Measurements from ENCODE around the gene YIPF3. TPM values are rescaled to one million over a fixed set of nuclear protein-coding genes. Genes with fewer than 3 reads are reported as not detected.
"Not testable (repeated sequence)": the region's sequence is repeated elsewhere in the genome, so short reads cannot be mapped to it uniquely, and the experiment has no call there.

The YIPF3 gene
- total RNA-seq, 1 experiment from 2014 or later: 89.7 TPM

GRCh38 chr6:43499028-43499815, 17.5 kb downstream of the YIPF3 start:
- peaks cover 4% of the 10 kb centered on the region; the same call in 1 of the 2 replicates for H3K4me1 ChIP-seq (ENCODE audit: insufficient read depth, low read length)
- no peaks in the 10 kb centered on the region for H3K27me3 ChIP-seq (ENCODE audit: low read length)
- H4K20me1 ChIP-seq (ENCODE audit: low read length): 0 out of 2 replicates have a peak, but pooled peaks cover 7% of the 10 kb centered on the region
- H3K36me3 ChIP-seq (ENCODE audit: low read depth, low read length): peaks cover 14% of the 10 kb centered on the region
- no peak overlapping the region for H2AFZ ChIP-seq (ENCODE audit: low read length)
- POLR2A ChIA-PET (ENCODE audit: unreplicated experiment): no interaction called here
- H3F3A ChIP-seq (ENCODE audit: low read length, unreplicated experiment): no peaks in the 10 kb centered on the region
- no peak overlapping the region for H3K9ac ChIP-seq (ENCODE audit: low read length)
- DNase-seq (no peak), ATAC-seq (no peak)
- TF ChIP-seq CTCF (conservative IDR thresholded peaks at IDR 0.05; ENCODE audit: low read depth, low read length) (no peak), EZH2phosphoT487 (IDR thresholded peaks at IDR 0.05; ENCODE audit: borderline replicate concordance, low read length) (no peak), EZH2 (IDR thresholded peaks at IDR 0.05; ENCODE audit: low read length, unreplicated experiment) (no peak)
- no peak overlapping the region for H3K27ac ChIP-seq (ENCODE audit: low read length)
- no peaks in the 10 kb centered on the region for H3K9me3 ChIP-seq (ENCODE audit: low read length)
- H3K4me3 ChIP-seq (ENCODE audit: low read length): no peak overlapping the region
- no peak overlapping the region for H3K4me2 ChIP-seq (ENCODE audit: low read length)
- intact Hi-C loops (cut with micrococcal nuclease): no loop called here
- H3K9me2 ChIP-seq (replicated peaks; ENCODE audit: low read length): no peaks in the 10 kb centered on the region
- CTCF ChIA-PET: no interaction called here
- peaks cover 10% of the 10 kb centered on the region; the same call in 1 of the 2 replicates for H3K79me2 ChIP-seq (ENCODE audit: low read length)
- BruUV-seq (replicated peaks): no TSS peak

- H2AFZ ChIP-seq (ENCODE audit: low read length); H3K9me3 ChIP-seq (ENCODE audit: low read length); BruUV-seq (replicated peaks); DNase-seq; H3K4me1 ChIP-seq (ENCODE audit: insufficient read depth, low read length); H3K4me2 ChIP-seq (ENCODE audit: low read length); H3K27ac ChIP-seq (ENCODE audit: low read length); H3K4me3 ChIP-seq (ENCODE audit: low read length); H3K27me3 ChIP-seq (ENCODE audit: low read length); CTCF ChIA-PET; intact Hi-C loops (cut with micrococcal nuclease); H3F3A ChIP-seq (ENCODE audit: low read length, unreplicated experiment); H3K9me2 ChIP-seq (replicated peaks; ENCODE audit: low read length); POLR2A ChIA-PET (ENCODE audit: unreplicated experiment); H3K9ac ChIP-seq (ENCODE audit: low read length); ATAC-seq; H4K20me1 ChIP-seq (ENCODE audit: low read length): not testable (repeated sequence)
- Histone ChIP-seq H3K79me2 (ENCODE audit: low read length) (peaks cover 19% of the 10 kb centered on the region), H3K36me3 (ENCODE audit: low read depth, low read length) (peaks cover 14% of the 10 kb centered on the region)
These were observed 18.4 kb downstream of the YIPF3 start for GRCh38 chr6:43498291-43498690.

- no peak overlapping the region for H3K4me2 ChIP-seq (ENCODE audit: low read length)
- peaks cover 23% of the 10 kb centered on the region for H3K79me2 ChIP-seq (ENCODE audit: low read length)
- H3K4me3 ChIP-seq (ENCODE audit: low read length): no peak overlapping the region
- no peaks in the 10 kb centered on the region for H3F3A ChIP-seq (ENCODE audit: low read length, unreplicated experiment)
- intact Hi-C loops (cut with micrococcal nuclease): no loop called here
- H3K4me1 ChIP-seq (ENCODE audit: insufficient read depth, low read length): peaks cover 4% of the 10 kb centered on the region; the same call in 1 of the 2 replicates
- no peak overlapping the region for H3K27ac ChIP-seq (ENCODE audit: low read length)
- H3K27me3 ChIP-seq (ENCODE audit: low read length): no peaks in the 10 kb centered on the region
- H3K36me3 ChIP-seq (ENCODE audit: low read depth, low read length): peaks cover 11% of the 10 kb centered on the region
- H3K9me3 ChIP-seq (ENCODE audit: low read length): no peaks in the 10 kb centered on the region
- ChIA-PET CTCF (no interaction called here), POLR2A (ENCODE audit: unreplicated experiment) (no interaction called here)
- DNase-seq (no peak), ATAC-seq (no peak)
- H3K9me2 ChIP-seq (replicated peaks; ENCODE audit: low read length): no peaks in the 10 kb centered on the region
- no peak overlapping the region for H3K9ac ChIP-seq (ENCODE audit: low read length)
- BruUV-seq (replicated peaks): no TSS peak
- no peak overlapping the region for H2AFZ ChIP-seq (ENCODE audit: low read length)
- 0 out of 2 replicates have a peak, but pooled peaks cover 7% of the 10 kb centered on the region for H4K20me1 ChIP-seq (ENCODE audit: low read length)
- TF ChIP-seq CTCF (conservative IDR thresholded peaks at IDR 0.05; ENCODE audit: low read depth, low read length): no peak
- no peak for TF ChIP-seq EZH2 (IDR thresholded peaks at IDR 0.05; ENCODE audit: low read length, unreplicated experiment)
- no peak for TF ChIP-seq EZH2phosphoT487 (IDR thresholded peaks at IDR 0.05; ENCODE audit: borderline replicate concordance, low read length)
These were observed 19.0 kb downstream of the YIPF3 start for GRCh38 chr6:43497689-43498088.

Measured in PC-3 (cell line).